Transverse colon (tissue), 4 donors: ENCODE data around the gene TNFRSF25.

Experiments used
- CTCF ChIP-seq, 5 experiments: fragments of 200-600 bp in 3 of 5; fragments of 450-650 bp in 2 of 5; sonication (generic) in 3 of 5; IDR thresholded peaks; 1 replicate in 2 of 5; 2 replicates in 3 of 5; pipeline ENCODE4 v1.5.1; 2016 to 2017; ENCODE audit warnings: antibody characterized with exemption in 5 of 5, inconsistent platforms in 3 of 5, mild to moderate bottlenecking in 2 of 5, moderate library complexity in 1 of 5
- EP300 ChIP-seq: sonication (generic); formaldehyde crosslinking; IDR thresholded peaks from one replicate; pipeline ENCODE4 v1.6.1; 2017; ENCODE audit warnings: antibody characterized with exemption, low read depth
- POLR2A ChIP-seq: fragments of 450-650 bp; IDR thresholded peaks from one replicate; pipeline ENCODE4 v1.6.1; 2016; ENCODE audit warnings: antibody characterized with exemption, mild to moderate bottlenecking, moderate library complexity
- POLR2AphosphoS5 ChIP-seq, 3 donors: sonication (generic); formaldehyde crosslinking; IDR thresholded peaks; one replicate each; pipeline ENCODE4 v1.6.1; 2016; ENCODE audit warnings: antibody characterized with exemption in 3 of 3

GRCh38 chr1:6440198-6441126 is 25.5 kb downstream of the TNFRSF25 start:
- no peak for TF ChIP-seq EP300
- TF ChIP-seq POLR2AphosphoS5 (IDR thresholded peaks at IDR 0.05), result no peak
- TF ChIP-seq CTCF (IDR thresholded peaks at IDR 0.05), result peak in 4 of 5 experiments; percentile 11 to 33 (median 22)
- no peak for TF ChIP-seq POLR2A
